NCI-H2196 treated with DMSO at 0.1 percent for 48 hours (cell line): ENCODE measurements around the gene LARGE1.

Experiments used
- DNase-seq: peaks from one replicate; lab custom pipeline; 2025; ENCODE audit not compliant: unreplicated experiment; lab: John Stamatoyannopoulos, UW

Gene LARGE1

DNA sequence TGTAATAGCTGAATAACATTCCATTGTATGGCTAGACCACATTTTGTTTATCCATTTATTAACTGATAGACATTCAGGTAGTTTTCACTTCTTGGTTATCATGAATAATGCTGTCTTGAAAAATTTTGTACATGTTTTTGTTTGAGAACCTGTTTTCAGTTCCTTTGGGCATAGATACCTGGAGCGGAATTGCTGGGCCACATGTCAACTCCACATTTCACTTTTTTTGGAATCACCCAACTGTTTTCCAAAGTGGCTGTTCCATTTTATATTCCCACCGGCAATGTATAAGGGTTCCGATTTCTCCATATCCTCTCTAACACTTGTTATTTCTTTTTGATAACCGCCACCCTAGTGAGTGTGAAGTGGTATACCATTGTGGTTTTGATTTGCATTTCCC, 184.3 kb downstream of the LARGE1 start:
- no peak for DNase-seq

DNA sequence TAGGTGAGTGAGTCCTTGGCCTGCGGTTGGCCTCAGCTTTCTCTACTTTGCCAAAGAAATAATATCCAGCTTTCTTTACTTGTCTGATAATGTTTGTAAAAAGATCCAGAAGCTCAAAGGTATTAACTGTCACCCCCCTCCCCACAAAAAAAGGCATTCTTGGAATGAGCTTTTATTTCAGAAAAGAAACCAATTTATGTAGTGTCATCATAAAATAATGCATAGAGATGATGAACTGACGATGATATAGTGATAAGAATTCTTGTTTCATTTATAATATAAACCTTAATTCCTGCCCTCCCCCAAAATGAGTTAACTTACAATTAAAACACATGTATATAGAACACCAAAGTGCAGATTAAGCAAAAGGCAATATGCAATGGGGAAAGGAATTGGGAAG, 191.4 kb downstream of the LARGE1 start:
- no peak for DNase-seq

DNA sequence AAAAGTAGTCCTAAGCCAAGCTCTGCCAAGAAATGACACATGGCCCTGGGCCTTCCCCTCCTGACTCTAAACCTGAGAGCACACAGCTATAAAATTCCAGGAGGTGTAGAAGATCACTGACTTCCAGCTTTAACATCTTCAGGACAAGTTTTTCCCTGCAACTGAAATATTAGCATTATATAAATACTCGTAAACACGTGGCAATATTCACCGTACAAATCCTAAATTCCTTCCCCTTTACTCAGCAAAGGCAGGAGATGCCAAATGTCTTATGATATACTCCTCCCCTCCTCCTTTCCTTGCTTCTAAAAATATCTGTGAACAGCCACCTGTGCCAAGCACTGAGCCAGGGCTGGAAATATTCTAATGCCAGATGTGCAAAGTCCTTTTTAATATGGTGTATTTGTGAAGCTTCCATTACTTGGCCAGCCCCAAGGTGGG, 194.0 kb downstream of the LARGE1 start:
- no peak for DNase-seq

DNA sequence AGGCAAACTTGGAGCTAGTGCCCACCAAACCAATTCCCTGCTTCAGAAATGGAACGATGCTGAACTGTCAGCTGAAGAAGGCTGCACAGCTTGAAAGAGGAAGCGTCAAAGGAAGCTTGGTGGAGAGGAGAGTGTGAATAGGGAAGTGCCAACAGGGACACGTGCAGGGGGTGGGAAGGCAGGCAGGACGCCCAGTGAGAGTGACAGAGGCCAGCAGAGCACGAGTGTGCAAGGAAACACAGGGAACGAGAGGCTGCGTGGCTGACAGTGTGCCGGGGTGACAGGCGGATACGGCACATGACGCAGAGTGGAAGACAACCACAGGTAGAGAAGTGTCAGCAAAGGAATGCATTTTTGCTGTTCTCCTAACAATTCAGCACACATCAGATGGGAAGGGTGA, 196.4 kb downstream of the LARGE1 start:
- DNase-seq: no peak

DNA sequence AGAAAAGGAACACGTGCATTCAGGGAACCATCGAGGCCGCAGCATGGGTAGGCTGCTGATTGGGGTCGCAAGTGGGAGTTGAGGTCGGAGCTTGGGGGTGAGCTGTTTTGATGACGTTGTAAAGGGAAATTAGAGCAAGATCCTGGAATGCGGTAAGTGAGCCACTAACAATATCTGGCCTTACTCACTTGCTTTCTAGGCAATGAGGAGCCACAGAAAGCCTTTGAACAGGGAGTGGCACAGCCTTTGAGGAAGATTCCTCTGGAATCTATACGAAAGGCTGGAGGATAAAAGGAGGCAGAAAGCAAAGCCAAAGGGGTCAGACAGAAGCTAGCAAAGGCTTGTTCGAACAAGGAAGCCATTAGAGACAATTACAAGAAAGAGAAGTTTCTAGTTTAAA, 197.5 kb downstream of the LARGE1 start:
- DNase-seq: no peak

DNA sequence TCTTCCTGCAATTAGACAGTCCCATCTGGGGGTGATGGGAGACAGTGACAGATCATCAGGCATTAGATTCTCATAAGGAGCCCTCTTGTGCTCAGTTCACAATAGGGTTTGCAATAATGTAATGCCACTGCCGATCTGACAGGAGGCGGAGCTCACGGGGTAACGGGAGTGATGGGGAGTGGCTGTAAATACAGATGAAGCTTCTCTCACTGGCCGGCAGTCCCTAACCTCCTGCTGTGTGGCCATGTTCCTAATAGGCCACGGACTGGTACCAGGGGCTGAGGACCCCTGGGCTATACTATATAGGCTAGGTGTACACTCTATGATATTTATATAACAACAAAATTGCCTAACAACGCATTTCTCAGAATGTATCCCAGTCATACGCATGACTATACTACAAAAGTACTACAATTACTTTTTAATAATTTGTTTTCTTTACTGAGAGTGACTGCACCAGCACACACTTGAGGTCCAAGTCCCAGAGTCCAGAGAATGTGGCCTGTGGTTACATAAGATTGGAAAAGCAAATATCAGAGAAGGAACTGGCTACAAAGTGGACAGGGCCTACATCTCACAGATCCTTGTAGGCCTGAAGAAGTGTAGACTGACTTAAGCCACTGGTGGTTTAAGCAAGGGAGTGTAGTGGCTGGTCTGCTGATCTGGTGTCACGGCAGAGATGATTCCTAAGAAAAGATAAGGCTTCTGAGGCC, 200.0 kb downstream of the LARGE1 start:
- no peak for DNase-seq

DNA sequence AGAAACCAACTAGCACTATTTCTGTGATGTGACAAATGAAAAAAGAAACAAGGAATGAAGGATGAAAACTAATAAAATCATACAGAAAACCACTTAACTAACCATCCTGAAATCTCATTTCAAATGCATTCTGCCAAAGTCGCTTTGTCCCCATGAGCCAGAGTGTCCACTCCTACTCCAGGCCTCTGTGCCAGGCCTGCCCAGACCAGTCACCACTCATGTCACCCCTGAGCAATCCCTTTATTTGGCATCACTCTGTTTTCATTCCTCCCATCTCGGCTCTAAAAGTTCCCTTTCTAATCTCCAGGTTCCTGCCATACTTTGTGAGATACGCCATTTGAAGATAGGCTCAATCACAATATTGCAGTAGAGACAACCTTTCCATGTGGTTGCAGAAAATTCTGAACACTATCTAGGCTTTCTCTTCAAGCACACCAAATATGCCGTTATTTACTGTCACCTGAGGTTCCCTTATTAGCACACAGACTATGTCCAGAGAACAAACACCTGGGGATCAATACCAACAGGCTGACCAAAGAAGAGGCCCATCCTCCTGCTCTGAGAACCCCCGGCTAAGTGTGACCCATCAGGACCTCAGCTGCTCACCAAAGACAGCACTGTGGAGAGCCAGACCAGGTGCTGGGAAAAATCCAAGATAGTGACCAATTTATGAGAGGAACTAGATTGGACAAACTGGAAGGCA, 202.4 kb downstream of the LARGE1 start:
- DNase-seq: no peak

DNA sequence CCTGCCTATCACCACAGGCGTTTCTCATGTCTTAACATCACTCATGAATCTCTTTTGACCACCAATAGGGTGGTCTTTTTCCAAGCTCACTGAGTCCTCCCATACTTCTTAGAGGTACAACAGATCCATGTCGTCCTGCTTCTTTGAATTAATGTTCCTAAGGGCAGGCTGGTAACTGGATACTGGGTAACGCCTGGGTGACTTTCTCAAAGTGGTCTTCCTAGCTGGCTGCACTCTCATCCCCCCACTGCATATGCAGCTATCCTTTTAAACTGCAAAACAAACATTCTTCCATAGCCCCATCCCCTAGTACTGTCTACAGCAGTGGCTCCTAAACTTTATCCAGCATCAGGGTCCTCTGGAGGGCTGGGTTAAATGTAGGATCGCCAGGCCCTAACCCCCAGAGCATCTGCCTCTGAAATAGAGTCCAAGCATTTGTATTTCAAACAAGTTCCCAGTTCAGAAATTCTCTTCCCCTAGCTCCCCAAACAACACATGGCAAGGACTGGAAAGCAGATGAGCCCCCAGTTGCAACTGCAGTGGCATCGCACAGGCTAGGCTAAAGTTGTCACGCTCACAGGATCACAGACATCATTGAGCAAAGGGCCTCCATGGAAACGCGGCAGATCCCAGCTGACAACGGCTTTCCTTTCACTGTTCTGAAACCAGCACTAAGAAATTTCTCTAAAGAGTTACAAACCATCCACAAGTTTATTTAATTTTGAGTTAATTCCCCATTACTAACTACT, 204.9 kb downstream of the LARGE1 start:
- DNase-seq: no peak

DNA sequence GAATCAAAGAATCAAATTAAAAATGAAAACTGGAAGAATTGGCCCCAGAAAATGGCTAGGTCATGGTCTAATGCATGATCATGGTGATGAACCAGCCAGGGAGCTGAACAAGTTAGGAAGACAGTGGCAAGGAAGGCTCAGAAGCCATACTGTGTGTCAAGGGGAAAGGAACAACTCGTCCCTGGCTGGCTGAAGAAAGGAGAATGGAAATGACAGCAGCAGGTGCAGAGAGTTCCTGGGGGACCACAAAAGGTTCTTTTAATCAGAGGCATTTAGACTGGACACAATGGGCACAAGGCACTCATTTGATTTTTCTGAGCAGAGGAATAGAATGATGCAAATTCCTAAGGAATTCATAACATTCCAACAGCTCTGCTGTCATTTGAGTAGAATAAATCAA, 209.9 kb downstream of the LARGE1 start:
- no peak for DNase-seq

DNA sequence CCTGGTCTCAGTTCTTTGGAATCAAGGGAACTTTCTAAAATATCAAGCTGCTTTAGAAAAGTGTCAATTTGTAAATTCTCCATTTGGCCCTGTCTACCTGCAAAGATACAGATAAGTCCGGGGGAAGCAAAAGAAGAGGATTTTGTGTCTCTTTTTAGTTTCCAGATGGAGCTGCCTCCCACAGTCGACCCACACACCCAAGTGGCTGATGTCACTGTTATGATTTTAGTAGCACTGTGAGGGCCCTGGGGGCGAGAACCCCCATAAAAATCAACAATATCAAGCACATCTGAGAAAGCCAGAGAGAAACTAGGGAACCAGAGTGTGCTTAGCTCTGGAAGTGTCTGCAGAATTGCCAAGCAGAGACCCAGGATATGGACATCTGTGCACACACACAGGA, 212.7 kb downstream of the LARGE1 start:
- no peak for DNase-seq

DNA sequence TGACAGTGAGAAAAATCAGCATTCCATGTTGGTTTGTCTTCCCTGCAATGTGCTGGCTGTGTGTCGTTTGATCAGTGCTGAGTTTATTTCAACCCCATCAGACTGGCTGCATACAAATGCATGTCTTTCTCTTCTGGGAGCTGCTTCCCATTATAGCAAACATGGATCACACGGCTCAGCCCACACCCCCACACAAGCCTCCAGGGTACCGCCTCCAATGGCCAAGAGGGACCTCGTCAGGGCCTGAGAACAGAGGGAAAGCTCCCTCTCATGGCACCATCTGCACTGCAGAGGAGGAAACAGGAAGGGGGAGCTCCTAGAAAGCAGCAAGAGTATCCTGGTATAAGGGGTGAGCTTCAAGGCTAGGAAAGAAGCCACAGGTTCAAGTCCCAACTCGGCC, 214.2 kb downstream of the LARGE1 start:
- DNase-seq: no peak

DNA sequence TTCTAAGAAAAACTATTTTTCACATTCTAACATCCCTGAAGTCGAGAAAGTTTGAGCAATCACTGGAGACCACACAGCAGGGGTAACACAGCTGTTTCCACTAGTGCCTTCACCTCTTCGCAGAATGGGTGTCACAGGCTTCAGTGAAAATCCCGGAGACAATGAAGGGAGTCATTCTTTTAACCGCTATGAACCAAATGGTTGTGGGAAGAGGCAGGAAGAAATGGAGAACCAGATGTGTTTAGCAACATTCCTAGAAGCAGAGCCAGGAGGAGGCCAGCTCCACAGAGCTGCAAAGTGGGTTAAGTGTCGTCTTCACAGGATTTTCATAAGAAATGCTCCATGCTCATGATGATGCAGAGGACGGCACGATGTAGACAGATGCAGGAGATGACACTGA, 221.1 kb downstream of the LARGE1 start:
- no peak for DNase-seq

DNA sequence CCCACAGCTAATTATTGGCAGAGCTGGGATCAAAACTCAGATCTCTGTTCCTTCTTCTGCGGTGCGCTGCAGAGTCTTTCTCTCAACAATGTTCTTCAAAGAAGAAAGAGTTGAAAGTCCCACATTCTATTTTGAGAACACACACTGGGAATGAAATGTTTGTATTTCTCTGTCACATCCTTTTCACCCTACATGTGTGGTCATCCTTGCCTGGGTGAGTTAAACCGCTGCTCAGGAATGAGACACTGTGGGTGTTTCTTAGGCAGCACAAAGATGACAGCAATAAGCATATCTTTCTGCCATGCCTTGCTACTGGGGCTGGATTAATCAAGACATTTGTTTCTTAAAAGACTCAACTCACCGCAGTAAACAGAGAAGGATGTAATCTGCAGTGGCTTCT, 222.6 kb downstream of the LARGE1 start:
- DNase-seq: no peak

DNA sequence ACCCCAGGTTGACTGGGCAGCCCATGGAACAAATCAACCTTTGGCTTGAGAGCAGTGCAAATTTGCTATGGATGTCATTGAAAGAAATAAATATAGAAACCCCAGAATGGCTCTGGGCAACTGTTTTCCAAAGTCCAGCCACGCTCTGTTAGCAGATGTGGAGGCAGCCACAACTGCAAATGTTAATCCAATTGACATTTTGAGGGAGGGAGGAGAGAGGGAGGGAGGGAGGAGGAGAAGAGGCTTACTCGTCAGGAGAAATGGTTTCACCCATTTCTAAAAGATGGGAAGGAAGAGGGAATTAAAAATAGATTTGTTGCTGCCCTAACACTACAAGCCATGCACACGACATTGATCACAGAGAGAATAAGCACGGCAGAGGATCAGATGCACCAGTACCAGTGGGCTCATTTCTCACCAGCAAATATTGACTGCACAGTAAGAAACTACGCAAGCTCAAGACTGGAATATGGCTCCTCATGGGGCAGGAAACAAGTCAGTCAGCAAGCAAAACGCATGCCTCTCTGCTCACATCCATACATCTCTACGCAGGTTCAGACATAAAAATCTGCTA, 229.1 kb downstream of the LARGE1 start:
- DNase-seq: no peak

DNA sequence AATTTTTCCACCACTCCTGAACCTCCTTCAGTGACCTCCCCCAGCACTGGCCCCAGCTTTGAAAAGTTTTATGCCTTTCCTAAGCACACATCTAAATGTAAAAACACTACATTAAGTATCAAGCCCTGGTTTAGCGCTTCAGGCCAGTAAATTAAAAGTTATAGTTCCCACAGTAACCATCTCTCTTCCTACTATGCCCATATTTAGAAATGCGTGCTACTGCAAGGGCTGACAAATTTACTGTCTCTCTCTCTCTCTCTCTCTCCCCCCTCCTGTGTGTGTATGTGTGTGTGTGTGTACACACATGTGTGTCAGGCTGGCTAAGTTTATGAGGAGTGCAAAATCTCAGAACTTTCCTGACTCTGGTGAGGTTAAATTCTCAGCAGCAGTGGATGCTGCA, 231.4 kb downstream of the LARGE1 start:
- DNase-seq: no peak

DNA sequence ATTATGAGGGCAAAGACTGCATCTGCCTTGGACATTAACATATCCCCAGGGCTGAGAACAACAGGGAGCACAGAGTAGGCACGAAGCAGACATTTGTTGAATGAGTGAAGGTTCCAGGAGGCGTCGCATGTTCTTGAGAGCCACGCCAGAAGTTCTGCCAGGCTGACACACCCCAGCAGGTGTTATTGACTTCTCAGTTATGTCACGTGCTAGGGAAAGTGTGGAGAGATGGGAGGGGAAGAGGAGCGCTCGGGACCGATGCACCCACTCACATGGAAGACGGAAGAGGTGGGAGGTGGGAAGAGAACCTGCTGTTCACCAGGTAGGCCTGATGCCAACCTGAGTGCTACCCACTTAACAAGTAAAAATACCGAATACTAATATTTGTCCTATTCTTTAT, 232.8 kb downstream of the LARGE1 start:
- no peak for DNase-seq

DNA sequence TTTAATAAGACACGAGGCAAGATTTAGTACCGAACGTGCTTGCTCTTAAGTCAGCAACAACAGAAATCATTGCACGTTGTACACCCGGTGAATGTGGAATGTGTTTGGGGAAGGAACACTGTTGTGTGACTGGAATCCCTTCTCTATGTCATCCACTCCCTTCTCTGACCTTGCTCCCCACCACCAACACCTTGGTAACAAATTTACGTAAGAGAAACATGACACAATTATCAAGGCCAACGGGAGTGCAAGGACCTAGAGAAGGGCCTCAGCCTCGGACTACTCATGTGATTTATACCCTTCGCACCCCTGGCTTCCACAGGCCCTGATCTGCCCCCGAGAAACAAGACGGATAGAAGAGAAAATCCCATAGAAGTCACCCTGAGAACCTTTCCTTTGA, 236.2 kb downstream of the LARGE1 start:
- DNase-seq: no peak

DNA sequence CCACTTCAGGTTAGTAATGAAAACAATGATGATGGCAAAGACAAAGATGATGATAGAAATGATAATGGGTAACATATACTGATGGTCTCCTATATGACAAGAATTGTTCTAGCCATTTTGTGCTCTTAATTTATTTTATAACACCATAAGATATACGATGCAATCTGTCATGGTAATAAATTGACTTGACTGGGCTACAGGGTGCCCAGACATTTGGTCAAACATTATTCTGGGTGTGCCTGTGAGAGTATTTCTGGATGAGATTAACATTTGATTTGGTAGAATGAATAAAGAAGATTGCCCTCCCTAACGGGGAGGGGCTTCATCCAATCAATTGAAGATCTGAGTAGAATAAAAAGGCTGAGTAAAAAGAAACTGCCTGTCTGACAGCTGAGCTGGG, 237.3 kb downstream of the LARGE1 start:
- DNase-seq: no peak

DNA sequence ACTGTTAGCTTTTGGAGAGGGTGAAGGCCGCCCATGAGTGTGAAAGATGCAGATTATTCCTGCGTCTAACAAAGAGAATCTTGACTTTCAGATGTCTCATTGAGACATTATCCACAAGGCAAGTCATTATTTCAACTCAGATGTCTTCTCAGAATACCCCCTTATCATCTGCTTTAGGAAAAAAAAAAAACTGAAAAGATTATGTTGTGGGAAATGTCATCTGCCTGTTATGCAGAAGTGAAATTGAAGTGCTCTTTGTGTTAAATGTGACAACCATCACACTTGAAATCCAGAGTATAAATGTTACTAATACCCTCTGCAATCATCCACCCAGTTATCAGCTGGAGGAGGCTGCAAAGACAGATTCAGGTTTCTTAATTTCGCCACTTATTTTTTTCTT, 239.6 kb downstream of the LARGE1 start:
- no peak for DNase-seq

DNA sequence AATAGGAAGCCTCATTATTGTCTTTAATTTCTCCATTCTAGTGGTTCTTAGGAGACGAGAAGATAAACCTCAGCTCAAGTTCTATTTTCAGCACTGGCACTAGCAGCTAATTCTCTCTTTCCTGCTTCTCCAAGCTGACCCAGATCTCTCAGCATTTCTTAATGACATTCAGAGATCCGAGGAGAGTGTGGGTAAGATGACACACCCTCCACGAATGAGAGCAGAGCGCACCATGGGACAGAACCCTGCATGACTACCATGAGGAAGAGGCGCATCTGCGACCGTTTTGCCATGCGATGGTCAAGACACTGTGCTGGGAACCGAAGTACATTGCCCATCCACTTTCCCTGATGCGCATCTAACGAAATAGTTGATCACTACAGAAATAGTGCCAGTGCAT, 241.8 kb downstream of the LARGE1 start:
- DNase-seq: no peak

DNA sequence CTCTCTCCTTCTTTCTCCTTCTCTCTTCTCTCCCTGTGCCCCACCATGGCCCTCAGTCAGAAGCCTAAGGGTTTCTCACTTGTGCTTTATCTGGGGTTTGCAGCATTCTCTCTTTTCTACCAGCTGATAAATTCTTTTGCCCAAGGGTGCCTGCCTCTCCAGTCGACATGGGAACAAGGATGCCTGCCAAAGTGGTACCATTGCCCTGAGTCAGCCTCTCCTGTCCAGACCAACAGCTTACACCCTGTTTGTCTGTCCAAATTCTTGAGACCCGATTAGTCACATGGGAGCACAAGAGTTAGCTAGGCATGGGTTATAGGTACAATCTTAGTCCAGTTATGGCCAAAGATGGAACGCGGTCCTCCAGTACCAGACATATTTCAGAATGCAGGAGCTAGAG, 242.7 kb downstream of the LARGE1 start:
- no peak for DNase-seq

DNA sequence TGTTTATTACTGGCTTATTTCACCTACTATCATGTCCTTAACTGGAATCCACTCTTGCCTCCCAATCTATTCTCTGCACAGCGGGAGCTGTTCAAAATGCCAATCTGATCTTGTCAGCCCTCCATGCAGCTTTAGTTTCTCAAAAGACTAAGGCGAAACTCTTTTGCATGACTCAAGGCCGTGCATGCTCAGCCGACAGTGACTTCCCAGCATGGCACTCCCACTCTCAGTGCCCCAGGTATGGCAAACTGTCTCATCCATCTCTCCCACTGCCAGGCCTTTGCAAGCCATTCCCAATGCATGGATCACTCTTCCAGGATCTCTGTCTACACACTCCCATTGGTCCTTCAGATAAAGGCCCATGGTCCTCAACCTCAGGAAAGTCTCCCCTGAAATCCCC, 245.9 kb downstream of the LARGE1 start:
- no peak for DNase-seq
